ENCODE results near the gene NLRP9. TPM values are rescaled to one million over a fixed set of nuclear protein-coding genes. Genes with fewer than 3 reads are reported as not detected.

NLRP9 gene
- polyA plus RNA-seq, 1 donor: not detected

Other genes starting within 250 kb of the NLRP9 start
- 17.3 TPM for gene SSC5D, start 250.0 kb downstream of the NLRP9 start, polyA plus RNA-seq (ENCODE audit: insufficient read length)
- gene SBK2, start 201.3 kb downstream of the NLRP9 start, polyA plus RNA-seq (ENCODE audit: insufficient read length): 3.1 TPM
- not detected for gene SBK3, start 192.9 kb downstream of the NLRP9 start, polyA plus RNA-seq (ENCODE audit: insufficient read length)
- gene ZNF579, start 157.6 kb downstream of the NLRP9 start, polyA plus RNA-seq (ENCODE audit: insufficient read length): 12.0 TPM
- gene FIZ1, start 138.9 kb downstream of the NLRP9 start, polyA plus RNA-seq (ENCODE audit: insufficient read length): 11.1 TPM
- gene ZNF524, start 138.1 kb downstream of the NLRP9 start, polyA plus RNA-seq (ENCODE audit: insufficient read length): 10.0 TPM
- gene ZNF865, start 132.8 kb downstream of the NLRP9 start, polyA plus RNA-seq (ENCODE audit: insufficient read length): 7.6 TPM
- 10.0 TPM for gene ZNF784, start 113.8 kb downstream of the NLRP9 start, polyA plus RNA-seq (ENCODE audit: insufficient read length)
- gene ZNF580, start 97.4 kb downstream of the NLRP9 start, polyA plus RNA-seq (ENCODE audit: insufficient read length): 19.9 TPM
- gene ZNF581, start 94.8 kb downstream of the NLRP9 start, polyA plus RNA-seq (ENCODE audit: insufficient read length): 30.1 TPM
- gene CCDC106, start 90.2 kb downstream of the NLRP9 start, polyA plus RNA-seq (ENCODE audit: insufficient read length): 15.1 TPM
- gene U2AF2, start 83.4 kb downstream of the NLRP9 start, polyA plus RNA-seq (ENCODE audit: insufficient read length): 110 TPM
- gene EPN1, start 63.2 kb downstream of the NLRP9 start, polyA plus RNA-seq (ENCODE audit: insufficient read length): 82.6 TPM
- gene RFPL4A, start 20.7 kb upstream of the NLRP9 start, polyA plus RNA-seq (ENCODE audit: insufficient read length): 2.0 TPM
- 0.63 TPM for gene RFPL4AL1, start 30.7 kb upstream of the NLRP9 start, polyA plus RNA-seq (ENCODE audit: insufficient read length)
- not detected for gene NLRP11, start 93.6 kb upstream of the NLRP9 start, polyA plus RNA-seq (ENCODE audit: insufficient read length)
- not detected for gene NLRP4, start 98.1 kb upstream of the NLRP9 start, polyA plus RNA-seq (ENCODE audit: insufficient read length)
- not detected for gene NLRP13, start 193.9 kb upstream of the NLRP9 start, polyA plus RNA-seq (ENCODE audit: insufficient read length)
- not detected for gene NLRP8, start 209.4 kb upstream of the NLRP9 start, polyA plus RNA-seq (ENCODE audit: insufficient read length)
- gene NLRP5, start 248.4 kb upstream of the NLRP9 start, polyA plus RNA-seq (ENCODE audit: insufficient read length): not detected

Data from forelimb muscle (tissue), 1 donor.